ENCODE results near the gene CACNB3. TPM values are rescaled to one million over a fixed set of nuclear protein-coding genes. Genes with fewer than 3 reads are reported as not detected.

CACNB3 gene
- total RNA-seq, 1 donor, result 15.2 TPM

DNA sequence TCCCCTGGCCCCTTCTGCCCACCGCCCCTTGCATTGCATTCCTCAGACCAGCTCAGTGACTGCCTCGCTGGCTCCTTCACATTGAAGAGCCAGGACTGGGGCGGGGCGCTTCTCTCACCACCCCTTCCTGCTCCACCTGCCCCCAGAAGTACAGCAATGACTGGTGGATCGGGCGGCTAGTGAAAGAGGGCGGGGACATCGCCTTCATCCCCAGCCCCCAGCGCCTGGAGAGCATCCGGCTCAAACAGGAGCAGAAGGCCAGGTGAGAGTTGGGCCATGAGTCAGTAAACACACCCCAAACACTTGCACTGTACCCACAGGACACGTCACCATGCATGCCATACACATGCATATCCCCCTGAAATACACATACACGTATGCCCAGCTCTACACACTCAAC, 5.8 kb downstream of the CACNB3 start:
- Histone ChIP-seq H3K4me3 (ENCODE audit: insufficient read depth, low read length) (no peak overlapping the region), H3K9me3 (ENCODE audit: low read depth, low read length) (no peaks in the 10 kb centered on the region), H2AFZ (ENCODE audit: low read length) (no peak overlapping the region), H3K27ac (ENCODE audit: low read depth, low read length) (no peak overlapping the region), H3K79me2 (ENCODE audit: insufficient read depth, low read length) (no peaks in the 10 kb centered on the region), H3K4me1 (ENCODE audit: insufficient read depth, low read length) (no peaks in the 10 kb centered on the region), H4K20me1 (ENCODE audit: insufficient read depth, low read length) (peaks cover 18% of the 10 kb centered on the region), H3K36me3 (ENCODE audit: insufficient read depth, low read length) (peaks cover 23% of the 10 kb centered on the region), H3K4me2 (ENCODE audit: insufficient read depth, low read length) (no peak overlapping the region), H3K27me3 (ENCODE audit: insufficient read depth, low read length) (no peaks in the 10 kb centered on the region)
- DNase-seq (ENCODE audit: insufficient read length, low spot score, missing footprints), result peak; percentile 36
- no peak for TF ChIP-seq CTCF (IDR thresholded peaks at IDR 0.05; ENCODE audit: extremely low read depth, low read depth, low read length)

GRCh38 chr12:48824905-48825304, 6.6 kb downstream of the CACNB3 start:
- no peak overlapping the region for H2AFZ ChIP-seq (ENCODE audit: low read length)
- H3K9me3 ChIP-seq (ENCODE audit: low read depth, low read length), result no peaks in the 10 kb centered on the region
- TF ChIP-seq CTCF (IDR thresholded peaks at IDR 0.05; ENCODE audit: extremely low read depth, low read depth, low read length), result no peak
- H3K4me2 ChIP-seq (ENCODE audit: insufficient read depth, low read length), result no peak overlapping the region
- no peaks in the 10 kb centered on the region for H3K27me3 ChIP-seq (ENCODE audit: insufficient read depth, low read length)
- no peak overlapping the region for H3K27ac ChIP-seq (ENCODE audit: low read depth, low read length)
- H4K20me1 ChIP-seq (ENCODE audit: insufficient read depth, low read length), result peaks cover 10% of the 10 kb centered on the region
- peaks cover 30% of the 10 kb centered on the region for H3K36me3 ChIP-seq (ENCODE audit: insufficient read depth, low read length)
- no peak overlapping the region for H3K4me3 ChIP-seq (ENCODE audit: insufficient read depth, low read length)
- DNase-seq (ENCODE audit: insufficient read length, low spot score, missing footprints), result peak; percentile 34
- no peaks in the 10 kb centered on the region for H3K4me1 ChIP-seq (ENCODE audit: insufficient read depth, low read length)
- no peaks in the 10 kb centered on the region for H3K79me2 ChIP-seq (ENCODE audit: insufficient read depth, low read length)

- H2AFZ ChIP-seq (ENCODE audit: low read length), result no peak overlapping the region
- DNase-seq (ENCODE audit: insufficient read length, low spot score, missing footprints), result peak; percentile 59
These were observed 8.0 kb downstream of the CACNB3 start for GRCh38 chr12:48826209-48826855.

DNA sequence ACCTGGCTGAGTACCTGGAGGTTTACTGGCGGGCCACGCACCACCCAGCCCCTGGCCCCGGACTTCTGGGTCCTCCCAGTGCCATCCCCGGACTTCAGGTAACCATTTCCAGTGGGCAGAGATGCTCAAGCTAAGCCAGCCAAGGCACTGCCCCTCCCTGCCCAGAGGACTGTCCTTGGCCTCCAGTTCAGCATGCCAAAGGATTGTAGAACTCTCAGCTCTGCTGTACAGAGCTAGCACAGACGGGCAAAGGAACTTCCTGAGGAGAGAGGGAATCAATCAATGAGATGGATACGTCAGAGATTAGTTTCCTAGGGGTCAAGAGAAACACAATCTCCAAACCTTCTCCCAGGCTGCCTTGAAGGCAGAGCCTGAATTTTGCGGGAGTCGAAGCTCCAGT, 8.7 kb downstream of the CACNB3 start:
- Histone ChIP-seq H3K4me3 (ENCODE audit: insufficient read depth, low read length) (no peak overlapping the region), H2AFZ (ENCODE audit: low read length) (no peak overlapping the region), H3K4me1 (ENCODE audit: insufficient read depth, low read length) (no peaks in the 10 kb centered on the region), H3K9me3 (ENCODE audit: low read depth, low read length) (no peaks in the 10 kb centered on the region), H3K79me2 (ENCODE audit: insufficient read depth, low read length) (no peaks in the 10 kb centered on the region), H3K36me3 (ENCODE audit: insufficient read depth, low read length) (peaks cover 50% of the 10 kb centered on the region), H3K27me3 (ENCODE audit: insufficient read depth, low read length) (no peaks in the 10 kb centered on the region), H3K27ac (ENCODE audit: low read depth, low read length) (no peak overlapping the region), H4K20me1 (ENCODE audit: insufficient read depth, low read length) (peaks cover 2% of the 10 kb centered on the region), H3K4me2 (ENCODE audit: insufficient read depth, low read length) (no peak overlapping the region)
- DNase-seq (ENCODE audit: insufficient read length, low spot score, missing footprints), result peak; percentile 80
- no peak for TF ChIP-seq CTCF (IDR thresholded peaks at IDR 0.05; ENCODE audit: extremely low read depth, low read depth, low read length)

More at GRCh38 chr12:48826209-48826855, 8.0 kb downstream of the CACNB3 start:
- no peaks in the 10 kb centered on the region for H3K27me3 ChIP-seq (ENCODE audit: insufficient read depth, low read length)
- H3K27ac ChIP-seq (ENCODE audit: low read depth, low read length), result no peak overlapping the region
- no peak overlapping the region for H3K4me2 ChIP-seq (ENCODE audit: insufficient read depth, low read length)
- no peak overlapping the region for H3K4me3 ChIP-seq (ENCODE audit: insufficient read depth, low read length)
- no peaks in the 10 kb centered on the region for H3K79me2 ChIP-seq (ENCODE audit: insufficient read depth, low read length)
- no peaks in the 10 kb centered on the region for H3K4me1 ChIP-seq (ENCODE audit: insufficient read depth, low read length)
- H4K20me1 ChIP-seq (ENCODE audit: insufficient read depth, low read length), result peaks cover 2% of the 10 kb centered on the region
- no peak for TF ChIP-seq CTCF (IDR thresholded peaks at IDR 0.05; ENCODE audit: extremely low read depth, low read depth, low read length)
- peaks cover 43% of the 10 kb centered on the region for H3K36me3 ChIP-seq (ENCODE audit: insufficient read depth, low read length)
- no peaks in the 10 kb centered on the region for H3K9me3 ChIP-seq (ENCODE audit: low read depth, low read length)
